CD4-positive, alpha-beta memory T cell (primary cell): ENCODE results near the gene KCNQ1. TPM values are rescaled to one million over a fixed set of nuclear protein-coding genes. Genes with fewer than 3 reads are reported as not detected.

Source experiments
- CTCF ChIA-PET: fragments of 350-600 bp; sonication (Branson Sonifier 250); formaldehyde crosslinking; loops from one replicate; lab custom pipeline; 2021; ENCODE audit warnings: inconsistent platforms; ENCODE audit not compliant: partially characterized antibody; lab: Charles Lee
- POLR2A ChIA-PET: fragments of 350-600 bp; sonication (Branson Sonifier 250); formaldehyde crosslinking; loops from one replicate; lab custom pipeline; 2021; ENCODE audit not compliant: partially characterized antibody; lab: Charles Lee
- DNase-seq, 5 donors: peaks; one replicate each; pipeline versions ENCODE4 v3.0.0 to v3.0.0-alpha.2; 2020 to 2022; ENCODE audit warnings: mixed read lengths in 1 of 5
- H3K27ac ChIP-seq: one replicate; pipeline ENCODE4 v1.7.0; 2013; ENCODE audit warnings: low read depth, low read length
- H3K27me3 ChIP-seq: 2 replicates; pipeline ENCODE4 v1.7.0; 2013; ENCODE audit warnings: mild to moderate bottlenecking, low read length, moderate library complexity; ENCODE audit not compliant: insufficient read depth
- H3K36me3 ChIP-seq: 2 replicates; pipeline ENCODE4 v1.7.0; 2013; ENCODE audit warnings: mild to moderate bottlenecking, low read length, moderate library complexity; ENCODE audit not compliant: insufficient read depth
- H3K4me1 ChIP-seq: 2 replicates; pipeline ENCODE4 v1.7.0; 2013; ENCODE audit warnings: mild to moderate bottlenecking, low read length, moderate library complexity; ENCODE audit not compliant: insufficient read depth
- H3K4me3 ChIP-seq, 2 donors: one replicate each; pipeline ENCODE4 v1.7.0; 2013; ENCODE audit warnings: low read length in 2 of 2, mild to moderate bottlenecking in 1 of 2
- H3K9me3 ChIP-seq, 2 donors: one replicate each; pipeline ENCODE4 v1.7.0; 2013; ENCODE audit warnings: low read length in 2 of 2, control low read depth in 1 of 2; ENCODE audit not compliant: control insufficient read depth in 1 of 2
- H3K27ac Mint-ChIP-seq, 7 donors: one replicate each; pipeline ENCODE4 v1.8.0; 2020 to 2021; ENCODE audit warnings: mixed read lengths in 7 of 7, mild to moderate bottlenecking in 6 of 7, inconsistent platforms in 3 of 7, moderate library complexity in 3 of 7
- H3K27me3 Mint-ChIP-seq, 2 donors: one replicate each; pipeline ENCODE4 v1.8.0; 2020 to 2021; ENCODE audit warnings: mixed read lengths in 2 of 2
- H3K36me3 Mint-ChIP-seq, 2 donors: one replicate each; pipeline ENCODE4 v1.8.0; 2020 to 2021; ENCODE audit warnings: mixed read lengths in 2 of 2, inconsistent platforms in 1 of 2, mild to moderate bottlenecking in 1 of 2
- H3K4me1 Mint-ChIP-seq, 4 donors: one replicate each; pipeline ENCODE4 v1.8.0; 2020 to 2021; ENCODE audit warnings: mixed read lengths in 4 of 4, mild to moderate bottlenecking in 1 of 4
- H3K4me3 Mint-ChIP-seq, 8 donors: one replicate each; pipeline ENCODE4 v1.8.0; 2020 to 2021; ENCODE audit warnings: mixed read lengths in 8 of 8, mild to moderate bottlenecking in 7 of 8, moderate library complexity in 6 of 8, inconsistent platforms in 3 of 8
- H3K9me3 Mint-ChIP-seq, 8 donors: one replicate each; pipeline ENCODE4 v1.8.0; 2020 to 2021; ENCODE audit warnings: mixed read lengths in 8 of 8, mild to moderate bottlenecking in 5 of 8, inconsistent platforms in 3 of 8, moderate library complexity in 1 of 8
- intact Hi-C: fragments of 100-400 bp; cut with micrococcal nuclease; formaldehyde crosslinking; loops from one replicate; pipeline ENCODE4 v1.15.1; 2023
- polyA plus RNA-seq, 2 donors: library from polyadenylated mRNA; unstranded; fragments of 300-500 nt; fragmentation: Illumina TruSeq; gene quantifications; one replicate each; pipeline ENCODE4 v1.2.3, GENCODE V29; 2021
- total RNA-seq, 2 experiments: library from RNA; stranded (reverse); gene quantifications; one replicate each; pipeline ENCODE4 v1.2.3, GENCODE V29; 2021

The KCNQ1 gene
- total and polyA plus RNA-seq, 4 experiments from 2014 or later: 5.4 to 21.7 (median 21.5) TPM

DNA sequence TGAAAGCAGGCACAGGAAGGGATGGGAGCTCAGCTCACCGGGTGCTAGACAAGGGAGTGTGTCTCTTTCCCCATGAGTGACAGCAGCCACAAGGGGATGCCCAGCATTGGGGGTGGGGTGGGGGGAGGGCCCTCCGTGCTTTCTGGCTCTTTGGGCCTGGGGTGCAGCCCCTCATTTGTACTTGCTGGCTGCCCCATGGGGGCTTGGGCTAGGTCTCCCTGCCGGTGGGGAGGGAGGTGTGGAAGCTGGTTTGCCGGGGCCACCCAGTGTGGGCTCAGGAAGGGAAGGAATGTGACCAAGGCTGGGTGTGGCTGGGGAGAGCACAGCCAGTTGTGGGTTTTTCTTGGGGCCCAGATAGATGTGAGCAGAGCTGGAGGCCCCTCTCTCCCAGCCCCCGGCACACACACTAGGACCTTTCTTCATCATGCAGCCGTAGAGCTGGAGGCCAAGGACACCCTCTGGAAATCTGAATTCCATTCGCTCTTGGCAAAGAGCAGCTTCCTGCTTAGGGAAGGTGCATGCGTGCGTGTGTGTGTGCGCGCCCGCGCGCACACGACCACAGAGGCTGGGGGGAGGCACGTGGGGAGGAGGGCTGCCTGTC, 229.2 kb downstream of the KCNQ1 start:
- H3K27me3 Mint-ChIP-seq: no peaks in the 10 kb centered on the region
- H3K4me3 Mint-ChIP-seq: no peak overlapping the region
- H3K9me3 ChIP-seq: no peaks in the 10 kb centered on the region
- H3K27ac Mint-ChIP-seq: no peak overlapping the region
- H3K36me3 Mint-ChIP-seq: peaks cover 3 to 4% of the 10 kb centered on the region in 2 donors
- no peak for DNase-seq
- H3K27me3 ChIP-seq: no peaks in the 10 kb centered on the region
- no peaks in the 10 kb centered on the region for H3K4me1 ChIP-seq
- peaks cover 0 to 2% (median 0%) of the 10 kb centered on the region in 4 donors for H3K4me1 Mint-ChIP-seq
- H3K4me3 ChIP-seq: no peak overlapping the region
- CTCF ChIA-PET: no interaction called here
- H3K27ac ChIP-seq: no peak overlapping the region
- POLR2A ChIA-PET: no interaction called here
- intact Hi-C loops: no loop called here
- no peaks in the 10 kb centered on the region for H3K36me3 ChIP-seq
- H3K9me3 Mint-ChIP-seq: no peaks in the 10 kb centered on the region

- Mint-ChIP-seq H3K27ac (no peak overlapping the region), H3K4me1 (peaks cover 0 to 2% (median 0%) of the 10 kb centered on the region in 4 donors), H3K9me3 (no peaks in the 10 kb centered on the region), H3K4me3 (no peak overlapping the region), H3K27me3 (no peaks in the 10 kb centered on the region), H3K36me3 (peaks cover 2 to 3% of the 10 kb centered on the region in 2 donors)
- no peaks in the 10 kb centered on the region for H3K9me3 ChIP-seq
- H3K27me3 ChIP-seq: no peaks in the 10 kb centered on the region
- no peaks in the 10 kb centered on the region for H3K36me3 ChIP-seq
- no peaks in the 10 kb centered on the region for H3K4me1 ChIP-seq
- ChIA-PET POLR2A (no interaction called here), CTCF (no interaction called here)
- intact Hi-C loops: no loop called here
- H3K4me3 ChIP-seq: no peak overlapping the region
- DNase-seq: no peak
- no peak overlapping the region for H3K27ac ChIP-seq
These were observed 229.9 kb downstream of the KCNQ1 start for GRCh38 chr11:2674658-2675131.

GRCh38 chr11:2675540-2675939, 230.7 kb downstream of the KCNQ1 start:
- intact Hi-C loops: no loop called here
- H3K36me3 ChIP-seq: no peaks in the 10 kb centered on the region
- CTCF ChIA-PET: no interaction called here
- POLR2A ChIA-PET: no interaction called here
- H3K9me3 Mint-ChIP-seq: no peaks in the 10 kb centered on the region
- H3K4me3 Mint-ChIP-seq: no peak overlapping the region
- H3K27me3 Mint-ChIP-seq: no peaks in the 10 kb centered on the region
- no peaks in the 10 kb centered on the region for H3K4me1 ChIP-seq
- no peaks in the 10 kb centered on the region for H3K9me3 ChIP-seq
- no peaks in the 10 kb centered on the region for H3K27me3 ChIP-seq
- no peak for DNase-seq
- H3K36me3 Mint-ChIP-seq: peaks cover 0 to 2% of the 10 kb centered on the region in 2 donors
- no peak overlapping the region for H3K27ac Mint-ChIP-seq
- no peak overlapping the region for H3K27ac ChIP-seq
- H3K4me3 ChIP-seq: no peak overlapping the region
- peaks cover 0 to 2% (median 0%) of the 10 kb centered on the region in 4 donors for H3K4me1 Mint-ChIP-seq

- H3K4me1 ChIP-seq: no peaks in the 10 kb centered on the region
- no peaks in the 10 kb centered on the region for H3K36me3 ChIP-seq
- DNase-seq: no peak
- intact Hi-C loops: no loop called here
- CTCF ChIA-PET: no interaction called here
- no peaks in the 10 kb centered on the region for H3K27me3 ChIP-seq
- H3K27ac Mint-ChIP-seq: no peak overlapping the region
- H3K9me3 ChIP-seq: no peaks in the 10 kb centered on the region
- H3K27me3 Mint-ChIP-seq: no peaks in the 10 kb centered on the region
- POLR2A ChIA-PET: no interaction called here
- no peaks in the 10 kb centered on the region for H3K9me3 Mint-ChIP-seq
- H3K4me1 Mint-ChIP-seq: peaks cover 0 to 2% (median under 1%) of the 10 kb centered on the region in 4 donors
- peaks cover 0 to 2% of the 10 kb centered on the region in 2 donors for H3K36me3 Mint-ChIP-seq
- H3K4me3 ChIP-seq: no peak overlapping the region
- H3K27ac ChIP-seq: no peak overlapping the region
- no peak overlapping the region for H3K4me3 Mint-ChIP-seq
These were observed 232.3 kb downstream of the KCNQ1 start for GRCh38 chr11:2677127-2677526.

DNA sequence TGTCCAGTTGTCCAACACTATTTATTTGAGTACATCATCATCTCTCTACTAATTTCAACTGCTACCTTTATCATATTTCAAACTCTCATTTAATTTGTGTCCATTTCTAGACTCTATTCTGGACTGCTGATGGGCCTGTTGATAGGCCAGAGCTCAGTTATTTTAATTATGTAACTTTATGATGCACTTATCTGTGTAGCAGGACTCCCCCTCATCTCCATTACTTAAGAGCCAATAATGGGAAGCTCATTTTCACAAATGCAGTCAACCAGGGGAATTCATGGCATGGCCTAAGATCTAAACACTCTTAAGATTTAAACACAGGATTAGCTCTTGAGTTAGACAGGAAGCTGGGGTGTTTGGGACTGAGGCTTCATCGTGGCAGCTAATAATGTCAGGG, 233.6 kb downstream of the KCNQ1 start:
- POLR2A ChIA-PET: no interaction called here
- CTCF ChIA-PET: no interaction called here

GRCh38 chr11:2679011-2679676, 234.3 kb downstream of the KCNQ1 start:
- intact Hi-C loops: no loop called here
- H3K36me3 Mint-ChIP-seq: no peaks in the 10 kb centered on the region
- no peak overlapping the region for H3K4me3 Mint-ChIP-seq
- ChIA-PET CTCF (no interaction called here), POLR2A (no interaction called here)
- Histone ChIP-seq H3K4me3 (no peak overlapping the region), H3K4me1 (no peaks in the 10 kb centered on the region), H3K27ac (no peak overlapping the region), H3K9me3 (no peaks in the 10 kb centered on the region), H3K36me3 (no peaks in the 10 kb centered on the region), H3K27me3 (no peaks in the 10 kb centered on the region)
- no peaks in the 10 kb centered on the region for H3K9me3 Mint-ChIP-seq
- no peaks in the 10 kb centered on the region for H3K27me3 Mint-ChIP-seq
- no peak overlapping the region for H3K27ac Mint-ChIP-seq
- no peak for DNase-seq
- peaks cover 0 to 2% (median under 1%) of the 10 kb centered on the region in 4 donors for H3K4me1 Mint-ChIP-seq

More for the DNA sequence above, 233.6 kb downstream of the KCNQ1 start:
- Mint-ChIP-seq H3K4me3 (no peak overlapping the region), H3K4me1 (peaks cover 0 to 2% (median under 1%) of the 10 kb centered on the region in 4 donors), H3K27ac (no peak overlapping the region), H3K9me3 (no peaks in the 10 kb centered on the region), H3K27me3 (no peaks in the 10 kb centered on the region), H3K36me3 (peaks cover 0 to 2% of the 10 kb centered on the region in 2 donors)
- H3K9me3 ChIP-seq: no peaks in the 10 kb centered on the region
- no peak overlapping the region for H3K27ac ChIP-seq
- no peak for DNase-seq
- H3K4me3 ChIP-seq: no peak overlapping the region
- intact Hi-C loops: no loop called here
- no peaks in the 10 kb centered on the region for H3K27me3 ChIP-seq
- H3K4me1 ChIP-seq: no peaks in the 10 kb centered on the region
- H3K36me3 ChIP-seq: no peaks in the 10 kb centered on the region

- intact Hi-C loops: no loop called here
- peaks cover 0 to 2% (median under 1%) of the 10 kb centered on the region in 4 donors for H3K4me1 Mint-ChIP-seq
- no peaks in the 10 kb centered on the region for H3K36me3 Mint-ChIP-seq
- H3K9me3 ChIP-seq: no peaks in the 10 kb centered on the region
- no peaks in the 10 kb centered on the region for H3K27me3 ChIP-seq
- H3K9me3 Mint-ChIP-seq: no peaks in the 10 kb centered on the region
- no peak overlapping the region for H3K4me3 ChIP-seq
- no peaks in the 10 kb centered on the region for H3K27me3 Mint-ChIP-seq
- no peak overlapping the region for H3K27ac ChIP-seq
- no peak overlapping the region for H3K4me3 Mint-ChIP-seq
- H3K4me1 ChIP-seq: no peaks in the 10 kb centered on the region
- POLR2A ChIA-PET: no interaction called here
- no peaks in the 10 kb centered on the region for H3K36me3 ChIP-seq
- CTCF ChIA-PET: no interaction called here
- H3K27ac Mint-ChIP-seq: peak overlapping the region in 3 of 7 donors; percentile 42 to 44 (median 44)
- DNase-seq: no peak
These were observed 236.8 kb downstream of the KCNQ1 start for GRCh38 chr11:2681408-2682145.
